HG03196 (cell line): ENCODE data around the gene GBA2.

Experiments used
- ATAC-seq: cut with Tn5 transposase; IDR thresholded peaks from one replicate; pipeline ENCODE4 v1.9.1; 2021; ENCODE audit not compliant: unreplicated experiment

Gene GBA2

DNA sequence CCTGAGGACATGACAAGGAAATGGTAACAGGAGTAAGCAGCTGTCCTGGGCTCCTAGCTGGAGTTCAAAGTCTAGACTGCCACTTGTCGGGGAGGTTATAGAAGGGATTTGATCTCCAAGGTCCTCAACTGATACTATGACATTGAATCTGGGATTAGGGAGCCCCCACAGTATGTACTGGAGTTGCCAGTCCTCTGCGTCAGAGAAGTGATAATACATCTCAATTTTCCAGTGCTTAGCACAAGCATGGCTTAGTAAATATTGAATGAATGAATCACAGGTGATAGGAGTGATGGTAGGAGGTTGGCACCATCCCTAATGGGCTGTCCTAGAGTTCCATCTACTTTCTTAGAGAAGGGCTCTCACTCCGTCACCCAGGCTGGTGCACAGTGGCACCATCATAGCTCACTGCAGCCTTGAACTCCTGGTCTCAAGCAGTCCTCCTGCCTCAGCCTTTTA is 53.1 kb downstream of the GBA2 start:
- no peak for ATAC-seq

DNA sequence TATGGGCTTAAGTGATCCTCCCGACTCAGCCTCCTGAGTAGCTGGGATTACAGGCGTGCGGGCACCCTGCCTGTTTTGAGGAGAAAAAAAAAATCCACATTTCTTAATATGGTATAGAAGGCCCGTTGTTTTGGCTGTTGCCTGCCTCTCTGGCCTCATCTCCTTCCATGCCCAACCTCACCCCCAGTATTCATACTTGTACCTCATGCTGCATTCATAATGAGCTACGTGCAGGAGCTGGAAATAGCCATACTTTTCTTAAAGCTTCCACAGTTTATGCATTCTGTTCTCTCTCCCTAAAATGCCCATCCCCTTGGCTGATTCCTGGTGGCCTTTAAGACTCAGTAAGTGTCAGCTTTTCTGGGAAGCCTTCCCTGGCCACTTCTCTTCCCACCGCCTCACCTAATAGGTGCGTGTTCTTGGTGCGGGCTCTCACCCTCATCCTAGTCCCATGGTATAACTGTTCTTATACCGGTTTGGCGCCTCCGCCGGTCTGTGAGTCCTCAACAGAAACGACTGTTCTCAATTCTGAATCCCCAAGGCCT is 57.2 kb downstream of the GBA2 start:
- ATAC-seq: no peak

DNA sequence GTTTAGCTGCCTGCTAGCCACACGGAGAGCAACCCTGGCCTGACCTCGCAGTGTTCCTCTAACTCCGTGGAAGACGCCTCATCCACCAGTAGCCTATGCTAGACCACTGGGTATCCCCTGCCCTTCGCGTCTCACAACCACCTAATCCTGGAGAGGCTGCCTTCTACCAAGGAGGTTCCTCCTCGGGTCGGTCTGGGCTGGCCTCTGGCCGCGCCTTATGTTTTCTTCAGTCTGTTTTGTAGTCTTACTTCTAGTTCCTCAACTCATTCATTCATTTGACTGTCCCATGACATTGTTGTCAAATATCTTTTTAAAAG is 57.7 kb downstream of the GBA2 start:
- no peak for ATAC-seq

DNA sequence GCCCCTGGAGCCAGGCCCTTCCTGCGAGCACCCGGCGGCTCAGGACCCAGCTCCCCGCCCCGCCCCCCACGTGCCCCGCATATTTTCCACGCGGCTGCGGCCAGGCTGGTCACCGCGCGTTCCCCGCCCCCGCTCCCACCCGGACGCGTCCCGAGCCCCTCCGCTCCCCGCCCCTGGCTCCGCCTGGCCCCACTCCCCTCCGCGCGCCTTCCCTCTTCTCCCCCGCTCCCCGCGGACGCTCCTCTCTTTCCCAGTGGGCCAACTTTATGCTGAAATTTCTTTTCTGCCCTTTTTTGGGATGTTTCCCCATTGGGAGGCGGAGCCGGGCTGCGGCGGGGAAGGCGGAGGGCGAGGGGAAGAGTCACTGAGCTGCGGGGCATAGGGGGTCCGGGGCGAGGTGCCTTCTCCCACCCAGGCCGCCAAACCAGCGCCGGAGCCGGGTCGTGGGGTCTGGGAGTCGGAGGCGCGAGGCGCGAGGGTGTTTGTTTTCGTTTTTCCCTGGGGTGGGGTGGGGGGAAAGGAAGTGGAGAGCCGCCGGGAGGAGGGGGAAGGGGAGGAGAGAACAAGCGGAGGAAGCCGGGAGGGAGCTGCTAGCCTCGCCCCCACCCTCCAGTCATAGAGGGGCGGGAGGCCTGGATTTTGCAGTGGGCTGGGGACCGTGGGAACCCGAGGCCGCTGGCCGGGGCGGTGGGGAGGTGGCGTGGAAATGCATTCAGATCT is 58.3 kb downstream of the GBA2 start:
- no peak for ATAC-seq

DNA sequence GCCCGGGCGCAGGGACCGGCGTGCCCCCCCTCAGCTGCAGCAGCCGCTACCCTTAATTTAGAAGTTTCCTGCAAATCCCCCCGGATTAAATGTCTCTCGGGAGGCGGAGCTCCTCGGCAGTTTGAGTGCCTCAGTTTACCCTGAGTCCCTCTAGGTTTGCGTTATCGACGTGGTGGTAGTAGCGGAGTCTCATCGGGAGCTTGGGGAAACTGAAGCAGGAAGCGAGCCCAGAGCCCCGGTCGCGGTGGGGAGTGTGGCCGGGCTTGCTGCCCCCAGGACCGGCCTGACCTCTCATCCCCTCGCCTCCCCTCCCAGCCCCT is 58.8 kb downstream of the GBA2 start:
- ATAC-seq: no peak

DNA sequence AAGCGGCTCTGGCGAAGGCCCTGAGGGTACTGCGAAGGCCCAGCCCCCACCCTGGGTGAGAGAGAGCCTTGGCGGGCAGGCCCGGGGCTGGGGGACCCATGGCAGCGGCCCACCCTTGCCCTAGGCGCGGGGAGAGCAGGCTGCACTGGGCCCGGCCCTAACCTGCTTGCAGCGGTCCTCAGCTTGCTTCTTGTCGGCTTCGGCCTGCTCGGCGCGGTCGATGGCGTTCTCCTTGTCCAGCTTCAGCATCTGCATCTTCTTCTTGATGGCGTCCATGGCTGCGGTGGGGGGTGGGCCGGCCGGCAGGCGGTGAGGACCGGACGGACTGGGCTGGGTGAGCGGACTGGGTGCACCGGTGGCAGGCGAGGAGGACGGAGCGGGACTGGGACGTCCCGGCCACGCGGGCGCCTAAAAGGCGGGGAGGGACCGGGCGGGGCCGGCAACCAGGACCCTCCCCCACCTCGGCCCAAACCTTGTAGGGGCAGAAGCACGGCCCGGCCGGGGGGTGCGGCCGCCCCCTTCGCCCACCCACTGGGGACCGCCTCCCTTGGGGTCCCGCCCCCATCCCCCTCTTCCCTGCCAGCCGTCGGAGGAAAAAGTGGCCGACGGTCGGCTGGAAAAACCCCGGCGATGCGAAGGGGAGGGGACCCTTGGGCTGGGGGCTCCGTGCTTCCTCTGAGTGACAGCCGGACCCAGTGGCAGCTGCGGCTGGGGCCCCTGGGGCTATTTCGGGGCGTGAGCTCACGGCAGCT is 59.3 kb downstream of the GBA2 start, which contains the start of gene TPM2:
Gene TPM2 (minus strand): TSS at position 384 of the 752 bp plus-strand sequence. CDS start 108 bp downstream, at position 276.
- no peak for ATAC-seq

DNA sequence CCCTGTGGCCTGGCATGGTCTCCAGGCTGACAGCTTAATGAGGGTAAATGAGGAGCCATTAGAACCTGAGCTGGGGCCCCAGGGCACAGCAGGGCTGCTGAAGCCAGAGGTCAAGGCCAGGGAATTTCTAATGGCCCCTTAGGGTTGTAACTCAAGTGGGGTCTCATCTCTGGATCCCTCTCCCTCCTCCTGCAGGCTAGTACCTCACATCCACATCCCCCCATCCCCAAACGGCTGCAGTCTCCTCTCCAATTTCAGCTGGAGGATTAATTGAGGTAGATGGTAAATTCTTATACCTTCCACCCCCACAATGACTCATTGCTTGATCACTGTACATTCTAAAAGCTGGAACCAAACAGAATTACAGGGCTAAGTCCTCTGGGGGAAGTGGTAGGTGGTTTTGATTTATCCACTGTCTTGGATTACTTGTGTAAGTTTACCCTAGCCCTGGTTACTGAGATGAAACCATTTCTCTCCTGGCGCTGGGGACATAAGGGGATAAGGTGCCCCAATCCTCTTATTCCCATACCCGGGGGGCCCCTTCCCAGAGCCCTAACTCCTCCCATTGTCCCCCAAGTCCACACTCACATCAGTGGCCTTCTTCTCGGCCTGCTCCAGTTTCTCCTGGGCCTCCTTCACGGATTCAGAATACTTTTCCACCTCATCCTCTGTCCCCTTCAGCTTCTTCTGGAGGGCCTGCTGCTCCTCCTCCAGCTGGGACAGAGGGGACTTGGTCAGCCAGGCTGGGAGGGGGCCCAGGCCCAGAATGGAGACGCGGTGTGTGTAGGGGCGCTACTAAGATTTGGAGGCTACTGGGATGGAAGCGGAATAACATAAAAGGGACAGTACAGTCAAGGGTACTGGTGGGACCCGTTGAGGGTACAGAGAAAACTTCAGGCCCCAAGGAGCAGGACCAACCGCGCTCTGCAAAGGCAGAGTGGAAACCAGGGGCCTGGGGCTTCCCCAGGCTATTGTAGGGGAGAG is 60.2 kb downstream of the GBA2 start:
- ATAC-seq: no peak

DNA sequence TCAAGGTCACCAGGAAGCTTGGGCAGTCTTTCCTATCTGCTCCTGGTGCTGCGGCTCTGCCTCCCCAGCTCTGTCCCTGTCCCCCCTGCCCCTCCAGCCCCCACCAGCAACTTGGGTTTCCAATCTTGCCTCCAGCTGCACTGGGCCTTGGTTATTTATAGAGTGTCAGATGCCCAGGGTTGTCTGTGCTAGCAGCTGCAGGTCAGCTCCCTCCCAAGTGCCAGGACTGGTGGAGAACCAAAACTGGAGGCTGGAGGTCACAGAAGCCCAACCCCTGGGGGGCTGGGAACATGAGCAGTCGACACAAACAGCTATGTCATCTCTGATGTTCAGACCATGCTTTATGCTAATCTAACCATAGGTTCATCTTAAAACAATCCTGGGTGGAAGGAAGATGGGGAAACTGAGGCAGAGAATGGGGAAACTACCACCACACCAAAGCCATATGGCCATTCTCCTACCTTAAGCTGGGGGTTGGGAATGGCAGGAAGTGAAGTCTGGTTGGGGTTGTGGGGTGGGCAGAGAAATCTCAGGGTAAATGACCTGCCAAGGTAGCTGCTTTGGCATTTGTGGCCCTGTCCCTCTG is 61.0 kb downstream of the GBA2 start:
- ATAC-seq: no peak

DNA sequence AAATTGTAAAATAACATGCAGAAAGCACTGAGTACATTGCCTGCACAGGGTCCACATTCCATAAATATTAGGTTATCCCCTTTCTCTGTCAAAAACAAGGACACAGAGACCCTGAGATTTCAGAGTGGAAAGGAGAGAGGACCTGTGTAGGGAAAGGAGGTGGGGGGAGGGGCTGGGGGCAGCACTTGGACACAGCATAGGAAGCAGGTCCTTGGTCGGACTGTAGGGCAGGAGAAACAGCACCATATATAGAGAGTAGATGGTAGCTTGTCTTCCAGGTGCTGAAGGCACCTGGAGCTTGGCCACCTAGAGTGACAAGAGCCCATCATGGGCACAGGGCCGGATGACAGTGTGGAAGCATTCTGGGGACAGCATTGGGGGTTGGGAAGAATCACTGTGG is 61.7 kb downstream of the GBA2 start:
- no peak for ATAC-seq
